ENCODE measurements around the gene LRRC46. TPM values are rescaled to one million over a fixed set of nuclear protein-coding genes. Genes with fewer than 3 reads are reported as not detected.

The LRRC46 gene
- total and polyA plus RNA-seq, 5 donors, result 0.29 to 0.48 (median 0.41) TPM; not detected in 1

DNA sequence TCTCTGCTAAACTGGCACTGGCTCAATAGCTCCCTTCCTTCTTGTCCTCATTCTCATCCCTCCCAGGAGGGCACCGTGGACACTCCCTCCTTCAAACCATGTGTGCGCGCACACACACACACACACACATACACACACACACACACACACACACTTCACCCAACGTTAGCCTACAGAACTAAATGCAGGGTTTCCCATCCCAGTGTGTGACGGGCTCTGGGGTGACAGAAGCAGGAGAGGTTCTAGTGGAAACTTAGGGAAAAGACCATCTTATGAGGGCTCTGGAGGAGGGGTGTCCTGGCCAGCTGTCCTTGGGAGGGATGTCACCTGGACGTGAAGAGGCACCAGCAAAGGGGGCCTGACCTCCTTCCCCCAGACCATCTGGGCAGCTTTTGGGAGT is 29.6 kb upstream of the LRRC46 start:
- H3K4me1 ChIP-seq (ENCODE audit: control insufficient read depth, insufficient read depth, low read length), result peaks cover 2% of the 10 kb centered on the region
- ATAC-seq (no peak), DNase-seq (no peak)
- no peak overlapping the region for H3K4me3 ChIP-seq (ENCODE audit: low read length)
- no peaks in the 10 kb centered on the region for H3K27me3 ChIP-seq (ENCODE audit: control insufficient read depth, insufficient read depth)
- no peak overlapping the region for H3K27ac ChIP-seq (ENCODE audit: low read length)
- H3K9me3 ChIP-seq (ENCODE audit: control insufficient read depth, low read length), result no peaks in the 10 kb centered on the region
- intact Hi-C loops (cut with DNase I), result loop anchor here in 1 of 4 donors (10.0 kb wide), 1 partner anchor 127 kb away; no protein-coding TSS in a partner anchor
- WGBS, result 56% methylated on average over 6 of the region's 6 CpGs

DNA sequence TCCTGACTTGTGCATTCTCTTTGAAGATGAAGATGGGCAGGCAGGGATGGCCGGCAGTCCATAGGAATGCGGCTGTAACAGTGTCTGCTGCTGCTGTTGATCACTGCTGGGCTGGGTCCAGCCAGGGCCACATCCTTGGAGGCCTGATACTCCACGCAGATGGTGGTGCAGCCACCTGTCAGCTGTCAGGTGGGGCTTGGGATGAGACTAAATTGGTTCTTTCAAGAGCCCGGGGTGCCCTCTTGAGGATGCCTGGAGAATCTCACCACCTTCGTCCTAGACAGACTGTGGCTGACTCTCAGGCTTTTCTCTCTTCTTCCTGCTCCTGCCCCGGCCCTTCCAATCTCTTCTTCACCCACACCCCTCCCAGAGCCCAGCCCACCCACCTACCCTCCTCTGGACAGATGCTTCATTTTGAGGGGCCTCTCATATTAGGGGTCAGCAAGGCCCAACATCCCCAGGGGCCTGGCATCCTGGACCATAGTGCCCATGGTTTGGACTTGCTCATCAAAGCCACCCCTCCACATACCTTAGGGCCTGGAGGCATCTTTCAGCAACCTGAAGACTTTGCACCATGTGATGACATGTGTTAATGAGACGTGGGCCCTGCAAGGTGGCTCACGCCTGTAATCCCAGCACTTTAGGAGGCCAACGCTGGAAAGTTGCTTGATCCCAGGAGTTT is 29.0 kb upstream of the LRRC46 start:
- no peak overlapping the region for H3K27ac ChIP-seq (ENCODE audit: low read length)
- no peaks in the 10 kb centered on the region for H3K9me3 ChIP-seq (ENCODE audit: control insufficient read depth, low read length)
- peaks cover 2% of the 10 kb centered on the region for H3K4me1 ChIP-seq (ENCODE audit: control insufficient read depth, insufficient read depth, low read length)
- no peaks in the 10 kb centered on the region for H3K27me3 ChIP-seq (ENCODE audit: control insufficient read depth, insufficient read depth)
- intact Hi-C loops (cut with DNase I), result loop anchor here in 1 of 4 donors (10.0 kb wide), 1 partner anchor 128 kb away; no protein-coding TSS in a partner anchor
- ATAC-seq, result peak; percentile 23 to 52
- WGBS, result 32% methylated on average over 9 of the region's 9 CpGs
- DNase-seq, result no peak
- H3K4me3 ChIP-seq (ENCODE audit: low read length), result no peak overlapping the region

DNA sequence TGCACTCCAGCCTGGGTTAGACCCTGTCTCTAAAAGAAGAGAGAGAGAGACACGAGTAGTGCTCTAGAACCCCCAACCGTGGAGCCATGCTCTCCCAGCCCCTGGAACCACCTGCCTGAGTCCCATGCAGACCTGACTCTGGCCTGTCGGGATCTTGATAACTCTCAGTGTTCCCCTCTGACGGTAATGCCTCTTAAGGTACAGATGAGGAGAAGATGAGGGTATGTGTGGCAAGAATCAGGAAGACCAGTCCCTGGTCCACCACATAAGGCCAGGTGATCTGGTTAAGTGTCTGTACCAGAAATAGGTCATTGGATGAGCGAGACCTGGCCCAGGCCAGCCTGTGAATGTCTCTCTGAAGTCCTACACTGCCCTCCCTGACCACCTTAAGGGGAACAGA is 28.3 kb upstream of the LRRC46 start:
- Histone ChIP-seq H3K4me1 (ENCODE audit: control insufficient read depth, insufficient read depth, low read length) (peaks cover 2% of the 10 kb centered on the region), H3K9me3 (ENCODE audit: control insufficient read depth, low read length) (no peaks in the 10 kb centered on the region), H3K27me3 (ENCODE audit: control insufficient read depth, insufficient read depth) (no peaks in the 10 kb centered on the region), H3K4me3 (ENCODE audit: low read length) (no peak overlapping the region), H3K27ac (ENCODE audit: low read length) (no peak overlapping the region)
- intact Hi-C loops (cut with DNase I), result loop anchor here in 1 of 4 donors (10.0 kb wide), 1 partner anchor 128 kb away; no protein-coding TSS in a partner anchor
- WGBS, result 59% methylated on average over 5 of the region's 5 CpGs
- ATAC-seq (no peak), DNase-seq (no peak)

DNA sequence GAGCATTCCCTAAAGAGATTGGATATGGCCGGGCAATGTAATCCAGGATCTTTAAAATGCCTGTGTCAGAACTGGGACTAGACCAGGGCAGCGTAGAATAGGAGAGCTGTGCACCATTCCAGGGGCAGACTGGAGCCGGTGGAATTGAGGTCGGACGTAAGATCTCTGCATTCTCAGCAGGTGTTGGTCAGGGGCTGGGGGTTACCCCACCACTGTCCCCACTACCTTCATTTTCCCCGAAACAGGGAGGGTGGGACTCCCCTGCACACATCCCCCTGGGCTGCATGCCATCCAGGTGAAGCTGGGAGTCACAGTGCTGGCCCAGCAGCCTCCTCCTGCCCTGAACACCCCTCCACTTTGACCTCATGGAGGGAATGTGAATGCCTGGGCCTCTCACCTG is 27.7 kb upstream of the LRRC46 start:
- no peak overlapping the region for H3K4me3 ChIP-seq (ENCODE audit: low read length)
- no peak for ATAC-seq
- intact Hi-C loops (cut with DNase I), result loop anchor here in 1 of 4 donors (10.0 kb wide), 1 partner anchor 129 kb away; no protein-coding TSS in a partner anchor
- peaks cover 2% of the 10 kb centered on the region for H3K4me1 ChIP-seq (ENCODE audit: control insufficient read depth, insufficient read depth, low read length)
- WGBS, result 74% methylated on average over 6 of the region's 6 CpGs
- no peaks in the 10 kb centered on the region for H3K27me3 ChIP-seq (ENCODE audit: control insufficient read depth, insufficient read depth)
- no peaks in the 10 kb centered on the region for H3K9me3 ChIP-seq (ENCODE audit: control insufficient read depth, low read length)
- no peak for DNase-seq
- no peak overlapping the region for H3K27ac ChIP-seq (ENCODE audit: low read length)

DNA sequence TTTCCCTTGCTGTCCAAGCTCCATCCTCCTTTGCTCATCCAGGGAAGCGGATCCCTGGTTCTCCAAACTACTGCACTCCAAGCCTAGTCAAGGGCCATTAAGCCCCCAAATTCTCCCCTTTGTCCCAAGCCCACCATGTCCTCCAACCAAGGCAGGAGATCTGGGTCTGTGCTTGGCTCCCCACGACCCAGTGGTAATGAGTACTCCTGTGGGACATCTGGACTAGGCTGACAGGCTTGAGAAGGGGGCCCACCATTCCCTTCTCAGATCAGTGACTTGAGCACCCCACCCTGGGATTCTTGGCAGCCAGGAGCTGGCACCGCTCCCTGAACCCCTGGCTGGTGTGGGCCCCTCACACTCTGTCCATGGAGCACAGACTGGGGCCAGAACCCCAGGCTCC is 27.0 kb upstream of the LRRC46 start:
- WGBS, result 72% methylated on average over 3 of the region's 3 CpGs

DNA sequence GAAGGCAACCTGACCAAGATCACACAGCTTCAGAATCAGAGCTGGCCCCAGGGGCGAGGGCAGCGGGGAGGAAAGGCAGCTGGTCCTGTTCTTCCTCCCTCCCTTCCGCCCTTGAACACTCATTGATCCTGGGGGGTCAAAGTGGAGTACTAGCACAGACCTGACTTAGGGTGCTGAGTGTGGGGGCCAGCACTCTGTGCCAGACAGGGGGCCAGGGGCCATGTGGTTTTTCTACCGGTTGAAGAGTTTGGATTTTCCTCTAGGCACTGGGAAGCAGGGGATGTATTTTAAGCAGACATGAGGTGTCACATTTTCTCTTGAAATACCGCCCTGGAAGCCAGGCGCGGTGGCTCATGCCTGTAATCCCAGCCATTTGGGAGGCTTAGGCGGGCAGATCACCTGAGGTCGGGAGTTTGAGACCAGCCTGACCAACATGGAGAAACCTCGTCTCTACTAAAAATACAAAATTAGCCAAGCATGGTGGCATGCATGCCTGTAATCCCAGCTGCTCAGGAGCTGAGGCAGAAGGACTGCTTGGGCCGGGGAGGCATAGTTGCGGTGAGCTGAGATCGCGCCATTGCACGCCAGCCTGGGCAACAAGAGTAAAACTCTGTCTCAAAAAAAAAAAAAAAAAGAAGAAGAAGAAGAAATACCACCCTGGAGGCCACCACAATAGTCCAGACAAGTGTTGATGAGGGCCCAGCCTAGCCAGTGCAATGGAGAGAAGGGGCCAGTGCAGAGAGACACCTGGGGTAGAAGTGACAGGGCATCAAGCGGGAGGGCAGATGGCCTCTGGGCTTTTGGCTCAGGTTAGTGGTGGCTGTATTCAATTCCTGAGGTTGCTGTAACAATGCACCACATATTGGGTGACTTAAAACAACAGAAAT is 25.2 kb upstream of the LRRC46 start:
- Histone ChIP-seq H3K4me1 (ENCODE audit: control insufficient read depth, insufficient read depth, low read length) (peaks cover 2% of the 10 kb centered on the region), H3K9me3 (ENCODE audit: control insufficient read depth, low read length) (no peaks in the 10 kb centered on the region), H3K4me3 (ENCODE audit: low read length) (no peak overlapping the region), H3K27ac (ENCODE audit: low read length) (peak overlapping the region; percentile 54), H3K27me3 (ENCODE audit: control insufficient read depth, insufficient read depth) (no peaks in the 10 kb centered on the region)
- intact Hi-C loops (cut with DNase I), result loop anchor here in 1 of 4 donors (10.0 kb wide), 1 partner anchor 131 kb away; no protein-coding TSS in a partner anchor
- ATAC-seq (no peak), DNase-seq (no peak)
- 81% methylated on average over 16 of the region's 16 CpGs for WGBS

More for the DNA sequence above, 27.0 kb upstream of the LRRC46 start:
- Histone ChIP-seq H3K27me3 (ENCODE audit: control insufficient read depth, insufficient read depth) (no peaks in the 10 kb centered on the region), H3K27ac (ENCODE audit: low read length) (no peak overlapping the region), H3K4me1 (ENCODE audit: control insufficient read depth, insufficient read depth, low read length) (peaks cover 2% of the 10 kb centered on the region), H3K9me3 (ENCODE audit: control insufficient read depth, low read length) (no peaks in the 10 kb centered on the region), H3K4me3 (ENCODE audit: low read length) (no peak overlapping the region)
- intact Hi-C loops (cut with DNase I), result loop anchor here in 1 of 4 donors (10.0 kb wide), 1 partner anchor 130 kb away; no protein-coding TSS in a partner anchor
- ATAC-seq (no peak), DNase-seq (no peak)

DNA sequence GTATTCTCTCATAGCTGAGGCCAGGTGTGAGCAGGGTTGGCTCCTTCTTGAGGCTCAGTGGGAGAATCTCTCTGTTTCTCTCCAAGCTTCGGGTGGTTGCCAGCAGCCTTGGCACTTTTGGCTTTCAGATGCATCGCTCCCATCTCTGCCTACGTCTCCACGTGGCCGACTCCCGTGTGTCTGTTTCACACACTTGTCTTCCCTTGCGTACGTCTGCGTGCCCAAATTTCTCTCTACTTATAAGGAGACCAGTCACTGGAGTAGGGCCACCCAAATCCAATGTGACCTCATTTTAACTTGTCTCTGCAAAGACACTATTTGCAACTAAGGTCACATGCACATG is 24.6 kb upstream of the LRRC46 start:
- intact Hi-C loops (cut with DNase I), result loop anchor here in 1 of 4 donors (10.0 kb wide), 1 partner anchor 132 kb away; no protein-coding TSS in a partner anchor
- peaks cover 2% of the 10 kb centered on the region for H3K4me1 ChIP-seq (ENCODE audit: control insufficient read depth, insufficient read depth, low read length)
- 87% methylated on average over 9 of the region's 9 CpGs for WGBS
- no peaks in the 10 kb centered on the region for H3K9me3 ChIP-seq (ENCODE audit: control insufficient read depth, low read length)
- H3K27ac ChIP-seq (ENCODE audit: low read length), result no peak overlapping the region
- H3K4me3 ChIP-seq (ENCODE audit: low read length), result no peak overlapping the region
- no peaks in the 10 kb centered on the region for H3K27me3 ChIP-seq (ENCODE audit: control insufficient read depth, insufficient read depth)
- ATAC-seq (no peak), DNase-seq (no peak)

DNA sequence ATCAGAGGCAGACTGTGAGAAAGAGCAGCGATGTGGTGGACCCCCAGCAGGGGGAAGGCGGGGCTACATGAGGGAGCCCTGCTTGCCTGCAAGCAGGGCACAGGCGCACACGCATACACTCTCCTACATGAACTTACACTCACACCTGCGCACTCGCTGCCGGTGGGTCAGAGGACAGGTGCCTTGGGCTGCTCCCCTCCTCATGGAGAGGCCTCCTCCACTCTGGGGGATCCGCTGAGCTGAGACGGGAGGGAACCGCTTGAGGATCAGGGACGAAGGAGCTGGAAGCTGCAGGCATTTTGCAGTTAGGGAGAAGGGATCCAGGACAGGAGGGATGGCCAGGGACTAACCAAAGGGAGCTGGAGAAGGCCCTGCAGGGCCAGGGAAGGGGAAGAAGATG is 24.0 kb upstream of the LRRC46 start:
- ATAC-seq (no peak), DNase-seq (no peak)
- Histone ChIP-seq H3K27me3 (ENCODE audit: control insufficient read depth, insufficient read depth) (no peaks in the 10 kb centered on the region), H3K9me3 (ENCODE audit: control insufficient read depth, low read length) (no peaks in the 10 kb centered on the region), H3K4me3 (ENCODE audit: low read length) (no peak overlapping the region), H3K27ac (ENCODE audit: low read length) (no peak overlapping the region), H3K4me1 (ENCODE audit: control insufficient read depth, insufficient read depth, low read length) (peaks cover 2% of the 10 kb centered on the region)
- 86% methylated on average over 11 of the region's 11 CpGs for WGBS
- intact Hi-C loops (cut with DNase I), result loop anchor here in 1 of 4 donors (10.0 kb wide), 1 partner anchor 133 kb away; no protein-coding TSS in a partner anchor

DNA sequence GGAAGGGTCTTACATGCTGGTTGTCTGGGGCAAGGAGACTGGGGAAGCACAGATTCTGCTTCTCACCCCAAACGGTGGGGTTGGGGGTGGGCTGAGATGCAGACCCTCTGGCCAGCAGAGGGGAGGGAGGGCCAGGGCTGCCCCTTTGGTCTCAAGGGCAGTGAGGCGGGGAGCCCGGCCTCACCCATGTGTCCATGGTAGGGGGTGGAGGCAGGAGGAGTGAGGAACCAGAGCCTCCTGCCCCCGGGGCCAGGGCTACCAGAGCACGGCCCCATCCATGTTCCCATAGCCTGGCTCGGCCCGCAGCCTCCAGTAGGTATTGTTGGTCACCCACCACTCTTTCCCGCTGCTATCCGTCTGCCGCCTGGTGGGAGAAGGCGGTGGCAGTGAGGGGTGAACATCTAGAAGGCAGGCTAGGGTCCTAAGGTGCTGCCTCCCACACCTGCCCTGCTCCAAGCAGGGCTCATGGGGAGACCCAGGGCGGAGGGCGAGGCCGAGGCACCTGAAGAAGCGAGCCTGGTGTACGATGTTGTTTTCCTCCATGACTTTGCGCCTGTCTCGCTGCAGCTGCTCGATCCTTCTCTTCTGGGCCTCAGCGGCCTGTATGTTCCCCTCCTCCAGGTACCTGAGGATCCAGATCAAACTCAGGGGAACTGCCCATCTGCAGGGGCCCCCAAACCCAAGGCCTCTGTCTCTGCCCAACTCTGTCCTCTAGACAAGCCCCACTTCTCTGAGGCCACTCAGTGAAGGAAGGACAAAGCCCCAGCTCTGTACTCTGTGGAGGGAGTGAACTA is 23.2 kb upstream of the LRRC46 start:
- ATAC-seq, result no peak
- Histone ChIP-seq H3K27ac (ENCODE audit: low read length) (no peak overlapping the region), H3K4me1 (ENCODE audit: control insufficient read depth, insufficient read depth, low read length) (peaks cover 2% of the 10 kb centered on the region), H3K4me3 (ENCODE audit: low read length) (no peak overlapping the region), H3K9me3 (ENCODE audit: control insufficient read depth, low read length) (no peaks in the 10 kb centered on the region), H3K27me3 (ENCODE audit: control insufficient read depth, insufficient read depth) (no peaks in the 10 kb centered on the region)
- intact Hi-C loops (cut with DNase I), result loop anchor here in 1 of 4 donors (10.0 kb wide), 1 partner anchor 133 kb away; no protein-coding TSS in a partner anchor
- peak in 1 of 3 donors; percentile 57 for DNase-seq
- WGBS, result 95% methylated on average over 20 of the region's 20 CpGs

DNA sequence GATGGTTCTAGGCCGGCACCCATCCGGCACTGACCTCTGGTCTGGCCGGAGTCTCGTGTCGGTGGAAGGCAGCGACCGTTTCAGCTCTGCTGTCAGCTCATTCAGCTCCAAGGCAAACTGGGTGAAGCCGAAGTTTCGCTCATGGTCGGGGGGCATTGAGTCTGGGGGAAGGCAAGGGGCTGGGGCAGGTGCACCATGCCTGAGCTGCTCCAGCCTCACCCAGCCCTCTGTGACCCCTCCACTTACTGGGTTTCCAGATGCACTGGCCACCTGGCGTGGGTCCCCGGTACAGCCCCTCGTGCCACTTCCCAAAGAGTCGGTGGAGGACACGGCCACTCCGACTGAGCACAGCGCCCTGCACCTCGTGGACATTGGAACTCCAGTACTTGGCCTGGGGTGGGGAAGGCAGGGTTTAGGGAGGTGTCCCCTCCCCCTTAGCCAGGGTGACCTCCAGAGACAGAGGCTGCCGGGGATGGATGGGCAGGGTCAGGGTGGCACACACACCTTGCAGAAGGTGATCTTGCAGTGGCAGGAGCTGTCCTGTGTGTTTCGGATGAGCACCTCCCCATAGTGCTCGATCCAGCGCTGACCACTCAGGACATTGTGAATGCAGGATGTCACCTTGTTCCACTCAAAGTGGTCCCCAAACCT is 22.5 kb upstream of the LRRC46 start:
- Histone ChIP-seq H3K4me1 (ENCODE audit: control insufficient read depth, insufficient read depth, low read length) (peaks cover 2% of the 10 kb centered on the region), H3K27ac (ENCODE audit: low read length) (no peak overlapping the region), H3K9me3 (ENCODE audit: control insufficient read depth, low read length) (no peaks in the 10 kb centered on the region), H3K27me3 (ENCODE audit: control insufficient read depth, insufficient read depth) (no peaks in the 10 kb centered on the region), H3K4me3 (ENCODE audit: low read length) (no peak overlapping the region)
- intact Hi-C loops (cut with DNase I), result loop anchor here in 1 of 4 donors (10.0 kb wide), 1 partner anchor 134 kb away; no protein-coding TSS in a partner anchor
- DNase-seq (peak in 1 of 3 donors; percentile 55), ATAC-seq (no peak)
- WGBS, result 95% methylated on average over 22 of the region's 22 CpGs

Data from right cardiac atrium (tissue), 5 donors.